SK-N-SH (cell line): ENCODE data around the gene MCUR1. TPM values are rescaled to one million over a fixed set of nuclear protein-coding genes. Genes with fewer than 3 reads are reported as not detected.
"Not testable (repeated sequence)": the region's sequence is repeated elsewhere in the genome, so short reads cannot be mapped to it uniquely, and the experiment has no call there.

ENCODE experiments used
- CTCF ChIA-PET: fragments of 300-600, 350-600 bp; formaldehyde crosslinking; extraction: SDS; loops from one replicate; lab custom pipeline; 2021; lab: Yijun Ruan, JAX
- POLR2A ChIA-PET: fragments of 350-600 bp; sonication (Branson Sonifier 250); formaldehyde crosslinking; extraction: SDS; loops from one replicate; lab custom pipeline; 2020; ENCODE audit warnings: antibody characterized with exemption, inconsistent platforms; lab: Yijun Ruan, JAX
- DNase-seq: peaks from one replicate; pipeline ENCODE4 v3.0.0; 2012
- H2AFZ ChIP-seq: fragments of 200-600 bp; sonication (generic); 2 replicates; pipeline ENCODE4 v1.8.1; 2016; ENCODE audit warnings: antibody characterized with exemption, mild to moderate bottlenecking, low read depth
- H3F3A ChIP-seq: fragments of 200-600 bp; sonication (generic); replicated peaks from 2 replicates; pipeline ENCODE3; 2016; ENCODE audit warnings: antibody characterized with exemption, mild to moderate bottlenecking; ENCODE audit not compliant: insufficient read depth
- H3K27ac ChIP-seq, 2 experiments: fragments of 200-500 bp in 1 of 2; fragments of 200-600 bp in 1 of 2; sonication (Bioruptor generic) in 1 of 2; sonication (generic), shearing (Covaris generic) in 1 of 2; 2 replicates each; pipeline versions ENCODE4 v1.5.1 to v1.6.1; 2014 to 2016; ENCODE audit warnings: low read depth in 2 of 2, inconsistent platforms in 1 of 2, low read length in 1 of 2, mild to moderate bottlenecking in 1 of 2, mixed read lengths in 1 of 2
- H3K27me3 ChIP-seq: fragments of 200-600 bp; sonication (generic), shearing (Covaris generic); 2 replicates; pipeline ENCODE4 v1.6.1; 2016; ENCODE audit warnings: mixed run types; ENCODE audit not compliant: insufficient read depth
- H3K36me3 ChIP-seq, 2 experiments: fragments of 200-500 bp in 1 of 2; fragments of 200-600 bp in 1 of 2; sonication (Bioruptor generic) in 1 of 2; sonication (generic) in 1 of 2; replicated peaks in 1 of 2; 2 replicates each; pipeline versions ENCODE3 to v1.5.1; 2014 to 2016; ENCODE audit warnings: low read length in 1 of 2, mild to moderate bottlenecking in 1 of 2; ENCODE audit not compliant: insufficient read depth in 2 of 2, control insufficient read depth in 1 of 2
- H3K4me1 ChIP-seq, 2 experiments: fragments of 200-500 bp in 1 of 2; fragments of 200-600 bp in 1 of 2; sonication (Bioruptor generic) in 1 of 2; sonication (generic), shearing (Covaris generic) in 1 of 2; 2 replicates each; pipeline versions ENCODE4 v1.5.1 to v1.6.1; 2014 to 2016; ENCODE audit warnings: low read depth in 1 of 2, low read length in 1 of 2, mixed run types in 1 of 2; ENCODE audit not compliant: insufficient read depth in 2 of 2, control insufficient read depth in 1 of 2
- H3K4me2 ChIP-seq: fragments of 200-600 bp; sonication (generic), shearing (Covaris generic); 2 replicates; pipeline ENCODE4 v1.6.1; 2017; ENCODE audit warnings: mixed run types
- H3K4me3 ChIP-seq, 2 experiments: fragments of 200-500 bp in 1 of 2; fragments of 200-600 bp in 1 of 2; sonication (Bioruptor generic) in 1 of 2; sonication (generic), shearing (Covaris generic) in 1 of 2; 2 replicates each; pipeline versions ENCODE4 v1.5.1 to v1.8.1; 2014 to 2016; ENCODE audit warnings: low read depth in 2 of 2, inconsistent platforms in 1 of 2, low read length in 1 of 2, mild to moderate bottlenecking in 1 of 2, mixed read lengths in 1 of 2, moderate library complexity in 1 of 2
- H3K79me2 ChIP-seq: fragments of 200-600 bp; sonication (generic); 2 replicates; pipeline ENCODE4 v1.8.1; 2017; ENCODE audit warnings: mild to moderate bottlenecking; ENCODE audit not compliant: insufficient read depth
- H3K9ac ChIP-seq: fragments of 200-600 bp; sonication (generic); 2 replicates; pipeline ENCODE4 v1.6.1; 2017; ENCODE audit warnings: mixed run types
- H3K9me2 ChIP-seq: fragments of 200-600 bp; sonication (generic); 2 replicates; pipeline ENCODE4 v1.6.1; 2017; ENCODE audit warnings: mixed run types
- H3K9me3 ChIP-seq: fragments of 200-600 bp; sonication (generic); 2 replicates; pipeline ENCODE4 v1.6.1; 2017; ENCODE audit warnings: mixed run types, mild to moderate bottlenecking, moderate library complexity
- H4K20me1 ChIP-seq: fragments of 200-600 bp; sonication (generic); 2 replicates; pipeline ENCODE4 v1.6.1; 2017; ENCODE audit warnings: mild to moderate bottlenecking, mixed run types; ENCODE audit not compliant: insufficient read depth
- CHD2 ChIP-seq: fragments of 150-350 bp; IDR thresholded peaks from 2 replicates; pipeline ENCODE4 v1.6.1; 2018; ENCODE audit warnings: low read length; ENCODE audit not compliant: partially characterized antibody
- ELF1 ChIP-seq: IDR thresholded peaks from 2 replicates; pipeline ENCODE4 v1.4.0; 2012
- FOXJ3 ChIP-seq: sonication (generic); formaldehyde crosslinking; IDR thresholded peaks from 2 replicates; pipeline ENCODE4 v1.5.1; 2020; ENCODE audit warnings: mild to moderate bottlenecking, missing genetic modification reagents
- GABPA ChIP-seq: IDR thresholded peaks from 2 replicates; pipeline ENCODE4 v1.4.0; 2012; ENCODE audit warnings: low read depth, mild to moderate bottlenecking
- MEF2A ChIP-seq: IDR thresholded peaks from 2 replicates; pipeline ENCODE4 v1.4.0; 2012; ENCODE audit warnings: low read depth, borderline replicate concordance
- MXI1 ChIP-seq: IDR thresholded peaks from 2 replicates; pipeline ENCODE4 v1.6.1; 2012; ENCODE audit warnings: mild to moderate bottlenecking, low read depth, low read length, improper control_type of control experiment
- NRF1 ChIP-seq: IDR thresholded peaks from 2 replicates; pipeline ENCODE4 v1.6.1; 2012; ENCODE audit warnings: low read depth, mild to moderate bottlenecking, low read length
- POLR2AphosphoS5 ChIP-seq: IDR thresholded peaks from 2 replicates; pipeline ENCODE4 v1.6.1; 2012; ENCODE audit warnings: low read depth, low read length
- RCOR1 ChIP-seq: fragments of 150-350 bp; IDR thresholded peaks from 2 replicates; pipeline ENCODE4 v1.6.1; 2017; ENCODE audit warnings: antibody characterized with exemption, low read length
- RXRA ChIP-seq: IDR thresholded peaks from 2 replicates; pipeline ENCODE4 v1.4.0; 2012; ENCODE audit warnings: low read depth, mild to moderate bottlenecking, borderline replicate concordance
- TAF1 ChIP-seq: IDR thresholded peaks from 2 replicates; pipeline ENCODE4 v1.6.1; 2012; ENCODE audit warnings: low read depth, mild to moderate bottlenecking, low read length, moderate library complexity, borderline replicate concordance
- USF2 ChIP-seq: fragments of 150-350 bp; IDR thresholded peaks from 2 replicates; pipeline ENCODE4 v1.6.1; 2017; ENCODE audit warnings: antibody characterized with exemption, low read length, low read depth, borderline replicate concordance
- YY1 ChIP-seq: IDR thresholded peaks from 2 replicates; pipeline ENCODE4 v1.4.0; 2012; ENCODE audit warnings: low read depth, mild to moderate bottlenecking
- WGBS: methylation state at CpG from one replicate; pipeline ENCODE4 v1.1.6; 2017; ENCODE audit warnings: low lambda C conversion rate; 5-methylcytosine and 5-hydroxymethylcytosine counted together
- polyA plus RNA-seq, 3 experiments: library from polyadenylated mRNA; depleted of rRNA; stranded (reverse); fragments of >200 nt; gene quantifications; 2 replicates each; pipeline ENCODE4 v1.2.3, GENCODE V29; 2012
- TF ChIP-seq, protein P1 (sequence below): fragments of 200-600 bp; sonication (generic); IDR thresholded peaks from 2 replicates; pipeline ENCODE4 v1.6.1; 2017; ENCODE audit warnings: antibody characterized with exemption, mild to moderate bottlenecking, moderate library complexity
- TF ChIP-seq, protein P2 (sequence below): IDR thresholded peaks from 2 replicates; pipeline ENCODE4 v1.4.0; 2012; ENCODE audit warnings: low read depth, borderline replicate concordance
- TF ChIP-seq, protein P3 (sequence below): IDR thresholded peaks from 2 replicates; pipeline ENCODE4 v1.4.0; 2012; ENCODE audit warnings: low read depth, borderline replicate concordance

Gene MCUR1
- polyA plus RNA-seq, 1 of the 3 experiments (the other 2 are of a cell fraction): 8.3 TPM

DNA sequence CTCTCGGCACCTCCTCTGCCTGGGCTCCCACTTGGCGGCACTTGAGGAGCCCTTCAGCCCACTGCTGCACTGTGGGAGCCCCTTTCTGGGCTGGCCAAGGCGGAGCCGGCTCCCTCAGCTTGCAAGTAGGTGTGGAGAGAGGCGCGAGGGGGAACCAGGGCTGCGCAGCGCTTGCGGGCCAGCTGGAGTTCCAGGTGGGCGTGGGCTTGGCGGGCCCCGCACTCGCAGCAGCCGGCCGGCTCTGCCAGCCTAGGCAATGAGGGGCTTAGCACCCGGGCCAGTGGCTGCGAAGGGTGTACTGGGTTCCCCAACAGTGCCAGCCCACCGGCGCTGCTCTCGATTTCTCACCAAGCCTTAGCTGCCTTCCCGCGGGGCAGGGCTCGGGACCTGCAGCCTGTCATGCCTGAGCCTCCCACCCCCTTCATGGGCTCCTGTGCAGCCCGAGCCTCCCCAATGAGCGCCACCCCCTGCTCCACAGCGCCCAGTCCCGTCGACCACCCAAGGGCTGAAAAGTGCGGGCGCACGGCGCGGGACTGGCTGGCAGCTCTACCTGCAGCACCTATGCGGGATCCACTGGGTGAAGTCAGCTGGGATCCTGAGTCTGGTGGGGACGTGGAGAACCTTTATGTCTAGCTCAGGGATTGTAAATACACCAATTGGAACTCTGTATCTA, 41.9 kb downstream of the MCUR1 start:
- H3K9me2 ChIP-seq, H3K27ac ChIP-seq, H3K79me2 ChIP-seq, H3K4me1 ChIP-seq, H3K4me3 ChIP-seq, H3K36me3 ChIP-seq, H3K27me3 ChIP-seq, DNase-seq, H3F3A ChIP-seq, H3K4me2 ChIP-seq, POLR2A ChIA-PET, H2AFZ ChIP-seq, H4K20me1 ChIP-seq, H3K9ac ChIP-seq, H3K9me3 ChIP-seq: not testable (repeated sequence)
- CTCF ChIA-PET: interaction anchor here (1.4 kb wide), 1 partner anchor 23 kb away, joined by 5 read pairs; no protein-coding TSS in a partner anchor
- WGBS: 98% methylated on average over 15 of the region's 35 CpGs

DNA sequence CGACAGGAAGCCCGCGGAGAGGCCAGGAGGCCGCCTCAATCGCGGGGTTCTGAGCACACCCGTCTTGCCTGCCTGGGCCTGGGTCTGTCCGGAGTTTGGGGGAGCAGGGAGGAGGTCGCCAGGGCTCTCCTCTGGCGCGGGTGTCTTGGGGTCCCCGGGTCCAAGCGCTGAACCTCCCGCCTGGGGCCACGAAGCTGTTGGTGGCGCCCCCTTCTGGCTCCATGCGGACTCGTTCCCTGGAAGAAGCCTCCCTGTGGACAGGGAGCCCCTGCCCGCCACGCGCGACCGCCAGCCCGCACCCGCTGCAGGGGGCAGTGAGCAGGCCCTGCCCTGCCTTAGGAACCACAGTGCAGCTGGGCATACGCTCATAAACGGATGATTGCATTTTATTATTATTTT, 44.7 kb downstream of the MCUR1 start:
- DNase-seq: peak; percentile 36
- no peak overlapping the region for H2AFZ ChIP-seq
- no peak overlapping the region for H3K9ac ChIP-seq
- ChIA-PET CTCF (no interaction called here), POLR2A (no interaction called here)
- TF ChIP-seq NRF1 (no peak), POLR2AphosphoS5 (no peak), TAF1 (no peak), YY1 (no peak), FOXJ3 (CRISPR knock-in tag) (no peak), GABPA (no peak), RCOR1 (no peak)
- TF ChIP-seq, protein P1, sequence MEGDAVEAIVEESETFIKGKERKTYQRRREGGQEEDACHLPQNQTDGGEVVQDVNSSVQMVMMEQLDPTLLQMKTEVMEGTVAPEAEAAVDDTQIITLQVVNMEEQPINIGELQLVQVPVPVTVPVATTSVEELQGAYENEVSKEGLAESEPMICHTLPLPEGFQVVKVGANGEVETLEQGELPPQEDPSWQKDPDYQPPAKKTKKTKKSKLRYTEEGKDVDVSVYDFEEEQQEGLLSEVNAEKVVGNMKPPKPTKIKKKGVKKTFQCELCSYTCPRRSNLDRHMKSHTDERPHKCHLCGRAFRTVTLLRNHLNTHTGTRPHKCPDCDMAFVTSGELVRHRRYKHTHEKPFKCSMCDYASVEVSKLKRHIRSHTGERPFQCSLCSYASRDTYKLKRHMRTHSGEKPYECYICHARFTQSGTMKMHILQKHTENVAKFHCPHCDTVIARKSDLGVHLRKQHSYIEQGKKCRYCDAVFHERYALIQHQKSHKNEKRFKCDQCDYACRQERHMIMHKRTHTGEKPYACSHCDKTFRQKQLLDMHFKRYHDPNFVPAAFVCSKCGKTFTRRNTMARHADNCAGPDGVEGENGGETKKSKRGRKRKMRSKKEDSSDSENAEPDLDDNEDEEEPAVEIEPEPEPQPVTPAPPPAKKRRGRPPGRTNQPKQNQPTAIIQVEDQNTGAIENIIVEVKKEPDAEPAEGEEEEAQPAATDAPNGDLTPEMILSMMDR: peak; percentile 36
- H3K9me3 ChIP-seq: no peaks in the 10 kb centered on the region
- H4K20me1 ChIP-seq: no peaks in the 10 kb centered on the region
- 94% methylated on average over 7 of the region's 27 CpGs for WGBS
- H3K27ac ChIP-seq: no peak overlapping the region
- H3K4me2 ChIP-seq: no peak overlapping the region
- H3K27me3 ChIP-seq: no peaks in the 10 kb centered on the region
- H3K4me1 ChIP-seq: peaks cover 0 to 3% of the 10 kb centered on the region in 2 experiments; a peak in 1 of 4 replicates
- H3K4me3 ChIP-seq: no peak overlapping the region
- no peaks in the 10 kb centered on the region for H3F3A ChIP-seq
- no peaks in the 10 kb centered on the region for H3K79me2 ChIP-seq
- H3K36me3 ChIP-seq: no peaks in the 10 kb centered on the region
- H3K9me2 ChIP-seq: no peaks in the 10 kb centered on the region

- H3K79me2 ChIP-seq: no peaks in the 10 kb centered on the region
- peaks cover 0 to 3% of the 10 kb centered on the region in 2 experiments; a peak in 1 of 4 replicates for H3K4me1 ChIP-seq
- DNase-seq: no peak
- POLR2A ChIA-PET: no interaction called here
- H3F3A ChIP-seq: no peaks in the 10 kb centered on the region
- H3K27me3 ChIP-seq: no peaks in the 10 kb centered on the region
- H3K36me3 ChIP-seq: no peaks in the 10 kb centered on the region
- no peak overlapping the region for H3K4me3 ChIP-seq
- H2AFZ ChIP-seq: no peak overlapping the region
- H4K20me1 ChIP-seq: no peaks in the 10 kb centered on the region
- no peak overlapping the region for H3K4me2 ChIP-seq
- CTCF ChIA-PET: no interaction called here
- no peaks in the 10 kb centered on the region for H3K9me2 ChIP-seq
- H3K27ac ChIP-seq: no peak overlapping the region
- no peaks in the 10 kb centered on the region for H3K9me3 ChIP-seq
- H3K9ac ChIP-seq: no peak overlapping the region
- WGBS: 95% methylated on average over 24 of the region's 47 CpGs
- TF ChIP-seq, protein P2, sequence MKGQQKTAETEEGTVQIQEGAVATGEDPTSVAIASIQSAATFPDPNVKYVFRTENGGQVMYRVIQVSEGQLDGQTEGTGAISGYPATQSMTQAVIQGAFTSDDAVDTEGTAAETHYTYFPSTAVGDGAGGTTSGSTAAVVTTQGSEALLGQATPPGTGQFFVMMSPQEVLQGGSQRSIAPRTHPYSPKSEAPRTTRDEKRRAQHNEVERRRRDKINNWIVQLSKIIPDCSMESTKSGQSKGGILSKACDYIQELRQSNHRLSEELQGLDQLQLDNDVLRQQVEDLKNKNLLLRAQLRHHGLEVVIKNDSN: no peak
- no peak for TF ChIP-seq MEF2A
- TF ChIP-seq TAF1: no peak
- no peak for TF ChIP-seq MXI1
- TF ChIP-seq CHD2: no peak
- no peak for TF ChIP-seq USF2
- TF ChIP-seq, protein P3, sequence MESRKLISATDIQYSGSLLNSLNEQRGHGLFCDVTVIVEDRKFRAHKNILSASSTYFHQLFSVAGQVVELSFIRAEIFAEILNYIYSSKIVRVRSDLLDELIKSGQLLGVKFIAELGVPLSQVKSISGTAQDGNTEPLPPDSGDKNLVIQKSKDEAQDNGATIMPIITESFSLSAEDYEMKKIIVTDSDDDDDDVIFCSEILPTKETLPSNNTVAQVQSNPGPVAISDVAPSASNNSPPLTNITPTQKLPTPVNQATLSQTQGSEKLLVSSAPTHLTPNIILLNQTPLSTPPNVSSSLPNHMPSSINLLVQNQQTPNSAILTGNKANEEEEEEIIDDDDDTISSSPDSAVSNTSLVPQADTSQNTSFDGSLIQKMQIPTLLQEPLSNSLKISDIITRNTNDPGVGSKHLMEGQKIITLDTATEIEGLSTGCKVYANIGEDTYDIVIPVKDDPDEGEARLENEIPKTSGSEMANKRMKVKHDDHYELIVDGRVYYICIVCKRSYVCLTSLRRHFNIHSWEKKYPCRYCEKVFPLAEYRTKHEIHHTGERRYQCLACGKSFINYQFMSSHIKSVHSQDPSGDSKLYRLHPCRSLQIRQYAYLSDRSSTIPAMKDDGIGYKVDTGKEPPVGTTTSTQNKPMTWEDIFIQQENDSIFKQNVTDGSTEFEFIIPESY: no peak
- TF ChIP-seq ELF1: no peak
- no peak for TF ChIP-seq GABPA
- TF ChIP-seq RXRA: no peak
- no peak for TF ChIP-seq RCOR1
Observed at GRCh38 chr6:13769034-13769654, 45.2 kb downstream of the MCUR1 start.
